IPS-NIHi7 (cell line): ENCODE data around the gene RASIP1.
"Not testable (repeated sequence)": the region's sequence is repeated elsewhere in the genome, so short reads cannot be mapped to it uniquely, and the experiment has no call there.

ENCODE experiments used
- DNase-seq: peaks from one replicate; pipeline ENCODE4 v3.0.0; 2012; ENCODE audit warnings: mixed read lengths; ENCODE audit errors: extremely low spot score

Gene RASIP1

GRCh38 chr19:48735031-48735615 lies 5.3 kb downstream of the RASIP1 start:
- peak; percentile 76 for DNase-seq

DNA sequence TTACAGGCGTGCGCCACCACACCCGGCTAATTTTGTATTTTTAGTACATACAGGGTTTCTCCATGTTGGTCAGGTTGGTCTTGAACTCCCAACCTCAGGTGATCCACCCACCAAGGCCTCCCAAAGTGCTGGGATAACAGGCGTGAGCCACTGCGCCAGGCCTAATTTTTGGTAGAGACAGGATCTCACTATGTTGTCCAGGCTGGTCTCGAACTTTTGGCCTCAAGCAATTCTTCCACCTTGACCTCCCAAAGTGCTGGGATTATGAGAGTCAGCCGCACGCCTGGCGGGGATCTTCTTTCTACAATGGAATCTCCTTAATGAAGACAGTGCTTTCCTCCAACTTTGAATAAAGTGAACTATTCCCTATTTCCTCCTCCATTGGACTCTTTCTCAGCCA lies 5.8 kb downstream of the RASIP1 start:
- DNase-seq = no peak

GRCh38 chr19:48731452-48731851 lies 9.0 kb downstream of the RASIP1 start:
- no peak for DNase-seq

GRCh38 chr19:48728911-48729664 lies 11.3 kb downstream of the RASIP1 start:
- DNase-seq = no peak

- DNase-seq = no peak
Observed at GRCh38 chr19:48726556-48726955, 13.9 kb downstream of the RASIP1 start.

DNA sequence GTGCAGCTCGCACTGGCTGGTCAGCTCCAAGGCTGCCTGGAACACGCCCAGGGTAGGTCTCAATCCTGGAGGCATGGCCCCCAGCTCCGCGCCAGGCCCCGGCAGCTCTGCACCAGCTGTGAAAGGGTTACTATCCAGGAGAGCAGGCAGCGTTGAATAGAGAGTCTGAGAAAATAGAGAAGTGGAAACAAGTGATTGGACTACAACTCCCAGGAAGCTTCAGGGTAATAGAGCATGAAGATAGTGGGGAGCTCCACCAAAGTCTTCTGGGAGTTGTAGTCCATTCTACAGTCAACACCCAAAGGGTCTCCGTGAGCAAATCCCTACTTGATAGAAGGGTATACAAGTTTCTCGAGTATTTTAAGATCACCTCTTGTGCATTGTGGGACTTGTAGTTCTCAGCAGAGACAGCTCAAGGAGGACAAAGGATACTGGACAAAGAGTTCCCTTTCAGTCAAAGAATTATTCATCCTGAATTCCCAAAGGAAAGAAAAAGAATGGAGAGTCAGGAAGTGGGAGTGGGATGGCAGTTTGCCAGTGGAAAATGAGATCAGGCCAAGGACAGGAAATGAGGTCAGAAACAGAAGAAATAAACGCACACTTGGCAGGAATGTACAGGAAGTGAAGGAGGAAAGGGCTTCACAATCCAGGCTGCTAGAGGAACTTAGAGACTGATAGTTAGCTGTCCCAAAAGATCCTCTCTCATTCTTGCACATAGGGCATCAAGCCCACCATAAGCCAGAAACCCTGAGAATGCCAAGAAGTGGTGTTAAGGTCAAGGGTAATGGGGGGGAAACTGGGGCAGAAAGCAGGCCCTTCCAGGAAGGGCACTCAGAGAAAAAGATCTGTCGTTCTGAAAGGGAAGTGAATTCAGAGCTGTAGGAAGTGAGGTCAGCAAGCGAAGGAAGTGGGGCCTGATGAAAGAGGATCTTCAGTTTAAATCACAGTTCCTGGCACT lies 15.3 kb downstream of the RASIP1 start:
- peak; percentile 60 for DNase-seq

DNA sequence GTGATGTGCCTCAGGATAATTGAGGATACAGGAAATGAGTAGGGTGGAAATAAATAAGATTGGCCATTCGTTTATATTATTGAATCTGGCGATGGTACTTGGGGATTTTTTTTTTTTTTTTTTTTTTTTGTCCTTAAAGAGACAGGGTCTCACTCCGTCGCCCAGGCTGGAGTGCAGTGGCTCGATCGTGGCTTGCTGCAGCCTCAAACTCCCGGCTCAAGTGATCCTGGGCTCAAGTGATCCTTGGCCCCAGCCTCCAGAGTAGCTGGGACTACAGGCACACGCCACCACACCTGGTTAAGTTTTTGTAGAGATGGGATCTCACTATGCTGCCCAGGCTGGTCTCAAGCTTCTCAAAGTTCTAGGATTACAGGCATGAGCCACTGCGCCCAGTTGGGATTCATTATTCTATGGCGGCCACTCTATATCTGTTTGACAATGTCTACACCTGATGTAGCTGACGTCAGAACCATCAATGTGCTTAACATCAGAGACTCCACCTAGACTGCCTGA lies 18.2 kb downstream of the RASIP1 start:
- no peak for DNase-seq

DNA sequence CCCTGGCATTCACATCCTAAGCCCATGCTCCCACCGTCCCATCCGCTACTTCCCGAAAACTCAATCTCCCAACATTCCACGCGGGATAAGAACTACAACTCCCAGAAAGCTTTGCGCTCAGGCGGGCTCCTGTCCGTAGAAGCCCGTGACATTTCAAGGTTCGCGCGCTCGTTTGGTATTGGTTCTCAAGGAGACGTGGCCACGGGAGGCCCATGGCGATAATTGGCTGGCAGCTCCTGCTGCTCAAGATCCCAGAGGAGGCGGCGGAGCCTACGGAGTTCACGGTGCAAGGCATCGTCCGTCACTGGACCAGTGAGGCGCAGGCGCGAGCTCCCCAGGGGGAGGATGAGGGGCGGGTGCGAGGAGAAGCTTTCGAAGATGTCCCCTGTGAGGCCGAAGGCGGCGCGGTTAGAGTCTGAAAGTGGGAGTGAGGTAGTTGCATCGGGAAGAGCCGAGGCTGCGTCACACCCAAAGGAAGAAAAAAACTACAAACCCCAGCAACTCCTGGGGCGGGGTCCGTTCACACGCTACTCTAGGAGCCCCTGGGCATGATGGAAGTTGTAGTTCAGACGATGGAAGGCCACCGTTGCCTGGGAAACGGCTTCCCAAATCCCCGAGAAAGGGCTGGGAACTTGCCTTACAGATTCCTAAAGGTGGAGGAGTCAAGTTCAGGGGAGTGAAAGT lies 19.7 kb downstream of the RASIP1 start:
- DNase-seq = peak; percentile 95

GRCh38 chr19:48720251-48720612 lies 20.2 kb downstream of the RASIP1 start:
- DNase-seq = no peak

- peak; percentile 10 for DNase-seq
Observed at GRCh38 chr19:48719263-48720171, 20.9 kb downstream of the RASIP1 start, which contains the start of gene MAMSTR. Gene MAMSTR, minus strand, starts transcription at chr19:48719725. Its CDS starts 694 bp downstream, at chr19:48719031.

DNA sequence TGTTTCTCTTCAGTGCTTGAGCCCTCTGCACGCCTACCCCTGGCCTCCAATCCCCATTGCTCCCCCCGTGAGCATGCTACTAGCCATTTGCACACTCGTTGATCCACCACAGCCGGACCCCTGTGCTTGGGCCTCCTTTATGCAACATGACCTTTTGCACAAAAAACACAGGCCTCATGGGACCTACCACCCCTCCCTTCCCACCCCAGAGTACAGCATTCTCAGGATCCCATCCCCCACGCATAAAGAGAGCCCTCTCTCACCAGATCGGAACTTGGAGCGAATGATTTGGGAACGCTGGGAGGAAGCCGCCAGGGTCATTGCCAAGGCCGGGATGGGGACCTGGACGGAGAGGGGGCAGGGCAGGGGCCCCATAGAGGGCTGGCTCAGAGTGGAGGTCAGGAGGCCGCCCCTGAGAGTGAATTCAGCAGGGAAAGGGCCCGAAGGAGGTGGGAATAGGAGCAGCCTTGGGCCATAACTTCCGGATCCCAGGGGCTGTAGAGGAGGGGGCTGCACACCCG lies 21.6 kb downstream of the RASIP1 start:
- peak; percentile 10 for DNase-seq

DNA sequence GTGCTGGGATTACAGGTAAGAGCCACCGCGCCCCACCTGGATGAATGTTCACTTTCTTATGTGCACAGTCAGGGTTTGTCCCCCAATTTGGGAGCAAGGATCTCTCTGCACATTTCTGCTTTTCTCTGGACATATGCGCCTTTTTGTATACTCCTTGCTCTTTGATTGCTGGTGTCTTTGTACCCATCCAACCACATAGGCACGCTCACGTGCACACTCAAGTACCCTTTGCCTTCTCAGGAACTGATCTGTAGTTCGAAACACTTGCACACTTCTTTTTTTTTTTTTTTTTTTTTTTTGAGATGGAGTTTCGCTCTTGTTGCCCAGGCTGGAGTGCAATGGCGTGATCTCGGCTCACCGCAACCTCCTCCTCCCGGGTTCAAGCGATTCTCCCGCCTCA lies 22.3 kb downstream of the RASIP1 start:
- not testable (repeated sequence) for DNase-seq

GRCh38 chr19:48716562-48717291 lies 23.7 kb downstream of the RASIP1 start:
- DNase-seq = no peak

DNA sequence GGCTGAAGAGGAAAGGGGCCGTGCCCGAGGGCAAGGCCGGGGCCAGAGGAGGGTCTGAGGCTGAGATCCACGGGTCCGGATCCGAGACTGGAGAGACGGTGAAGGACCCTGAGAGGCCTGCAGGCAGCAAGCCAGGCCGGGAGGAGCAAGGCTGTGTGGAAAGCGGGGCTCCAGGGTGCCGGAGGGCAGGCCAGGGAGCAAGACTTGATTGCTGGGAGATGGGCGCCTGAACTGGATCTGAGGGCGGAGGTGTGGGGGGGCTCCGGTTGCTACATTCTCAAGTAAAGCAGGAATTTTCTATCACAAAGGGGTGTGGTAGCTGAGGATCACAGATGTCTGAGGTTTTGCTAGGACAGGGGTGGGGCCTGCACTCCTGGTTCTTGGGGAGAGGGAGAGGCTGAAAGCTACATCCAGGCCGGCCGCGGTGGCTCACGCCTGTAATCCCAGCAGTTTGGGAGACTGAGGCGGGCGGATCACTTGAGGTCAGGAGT lies 24.7 kb downstream of the RASIP1 start:
- DNase-seq = no peak

DNA sequence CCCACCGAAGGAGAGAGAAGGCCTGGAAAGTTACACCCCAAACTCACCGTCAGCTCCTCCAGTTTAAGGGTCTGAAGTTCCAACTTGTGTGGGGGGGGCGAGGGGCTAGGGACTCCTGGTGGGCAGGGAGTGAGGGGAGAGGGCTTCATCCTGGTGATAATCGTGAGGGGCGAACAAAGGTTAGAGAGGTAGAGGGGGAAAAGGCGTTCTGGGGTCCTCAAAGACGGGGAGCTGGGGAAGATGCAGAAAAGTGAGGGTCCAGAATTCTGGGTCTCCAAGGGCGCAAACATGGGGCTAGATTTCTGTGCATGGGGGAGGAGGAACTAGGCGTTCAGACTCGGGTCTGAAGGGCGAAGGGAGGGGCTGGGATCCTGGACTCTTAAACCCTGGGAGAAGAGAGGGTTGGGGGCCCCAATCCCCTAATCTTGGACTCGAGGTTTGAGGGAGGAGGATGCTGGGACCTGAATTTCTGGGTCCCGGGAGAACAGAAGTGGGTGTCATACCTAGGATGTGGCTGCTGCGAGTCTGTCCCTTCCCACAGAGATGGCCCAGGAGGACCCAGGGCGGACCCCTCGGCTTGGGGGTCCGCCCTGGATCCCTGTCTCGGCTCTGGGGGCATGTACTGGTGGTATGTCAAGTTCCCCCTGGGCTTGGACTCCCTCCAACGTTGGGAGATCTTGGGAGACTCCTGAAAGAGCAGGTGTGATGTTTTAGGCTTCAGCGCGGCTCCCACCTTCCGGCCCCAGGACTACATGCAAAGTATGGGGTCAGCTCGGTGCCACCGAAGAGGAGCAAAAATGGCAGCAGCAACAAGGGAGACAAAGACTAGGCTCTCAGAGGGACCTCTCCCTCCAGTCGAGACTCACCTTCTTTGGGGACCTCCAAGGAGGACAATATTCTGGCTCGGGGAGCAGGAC lies 25.4 kb downstream of the RASIP1 start:
- DNase-seq = no peak

GRCh38 chr19:48713864-48714755 lies 26.3 kb downstream of the RASIP1 start:
- peak; percentile 99 for DNase-seq
